ENCODE results near the gene AK8.
"Not testable (repeated sequence)": the region's sequence is repeated elsewhere in the genome, so short reads cannot be mapped to it uniquely, and the experiment has no call there.

The AK8 gene

DNA sequence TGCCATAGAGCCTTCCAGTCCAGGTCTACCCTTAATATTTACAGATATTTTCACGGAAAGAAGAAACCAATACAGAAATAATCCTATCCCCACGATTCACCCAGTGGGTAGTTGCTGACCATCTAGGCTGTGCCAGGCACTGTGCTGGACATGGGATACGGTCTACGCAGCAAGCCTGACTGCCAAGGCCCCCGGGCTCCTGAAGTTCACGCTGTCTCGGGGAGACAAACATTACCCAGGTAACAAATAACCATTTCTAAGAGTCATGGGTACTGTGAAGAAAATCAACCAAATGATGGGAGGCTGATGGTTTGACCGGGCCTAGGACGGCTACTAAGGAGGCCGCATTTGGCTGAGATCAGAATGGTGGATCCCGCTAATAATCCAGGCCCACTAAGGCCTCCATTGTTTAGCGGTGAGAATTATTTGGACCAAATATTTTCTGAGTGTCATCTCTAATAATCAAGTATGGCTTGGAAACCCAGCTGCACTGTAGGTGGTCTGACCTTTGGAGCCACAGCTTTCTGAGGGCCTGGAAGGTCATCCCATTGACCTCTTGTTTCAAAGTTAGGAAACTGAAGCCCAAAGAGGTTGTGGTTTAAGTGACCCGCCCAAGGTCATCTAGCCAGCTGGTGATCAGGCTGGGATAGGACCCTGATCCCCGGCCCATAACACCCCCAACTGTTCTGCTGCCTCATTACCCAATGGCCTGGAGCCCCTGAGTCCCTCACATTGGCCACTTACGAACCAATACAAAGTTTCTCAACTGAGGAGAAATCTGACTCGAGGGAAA lies 82.4 kb downstream of the AK8 start:
- DNase-seq: no peak

- no peak for DNase-seq
These were observed 83.2 kb downstream of the AK8 start for GRCh38 chr9:132794730-132795380.

DNA sequence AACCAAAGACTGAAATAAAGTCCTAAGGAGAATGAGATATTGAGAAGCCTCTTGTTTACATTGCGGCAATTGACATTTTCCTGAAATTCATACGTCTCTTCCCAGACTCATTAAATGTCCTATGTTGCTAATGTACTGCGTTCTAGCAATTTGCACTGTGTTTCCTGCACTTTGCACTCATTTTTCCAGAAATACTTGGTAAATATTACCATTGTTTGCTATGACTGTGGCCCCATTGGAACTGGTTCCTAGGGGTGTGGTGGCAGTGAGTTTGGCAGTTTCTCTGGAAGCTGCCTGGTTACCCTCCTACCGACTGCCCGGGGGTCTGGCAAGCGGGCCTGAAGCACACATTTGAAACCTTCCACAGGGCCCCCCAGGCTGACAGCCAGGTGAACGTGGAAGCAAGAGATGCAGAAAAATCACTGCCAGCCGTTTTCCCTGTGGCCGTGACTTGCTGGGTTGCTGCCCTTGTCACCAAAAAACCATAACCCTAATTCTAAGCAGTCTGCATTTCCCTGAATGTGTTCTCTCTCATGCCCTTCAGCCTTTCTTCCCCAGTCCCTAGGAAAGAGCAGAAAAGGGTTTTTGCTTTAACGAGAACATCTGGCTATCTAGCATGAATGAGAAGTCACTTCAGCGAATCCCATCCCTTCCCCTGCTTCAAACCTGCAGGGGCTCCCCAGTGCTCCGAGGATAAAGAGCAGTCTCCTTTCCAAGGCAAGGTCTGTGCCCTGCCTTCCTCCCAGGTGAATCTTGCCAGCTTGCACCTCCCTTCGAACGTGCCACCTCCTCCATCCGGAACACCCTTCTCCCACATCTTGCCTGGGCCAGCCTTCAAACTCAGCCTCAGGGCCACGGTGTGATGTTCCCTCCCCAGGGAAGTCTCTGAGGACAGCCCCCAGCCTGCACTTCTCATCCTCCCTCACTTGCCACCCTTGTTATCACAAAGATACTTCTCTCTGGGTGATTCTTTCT lies 84.2 kb downstream of the AK8 start:
- no peak for DNase-seq

DNA sequence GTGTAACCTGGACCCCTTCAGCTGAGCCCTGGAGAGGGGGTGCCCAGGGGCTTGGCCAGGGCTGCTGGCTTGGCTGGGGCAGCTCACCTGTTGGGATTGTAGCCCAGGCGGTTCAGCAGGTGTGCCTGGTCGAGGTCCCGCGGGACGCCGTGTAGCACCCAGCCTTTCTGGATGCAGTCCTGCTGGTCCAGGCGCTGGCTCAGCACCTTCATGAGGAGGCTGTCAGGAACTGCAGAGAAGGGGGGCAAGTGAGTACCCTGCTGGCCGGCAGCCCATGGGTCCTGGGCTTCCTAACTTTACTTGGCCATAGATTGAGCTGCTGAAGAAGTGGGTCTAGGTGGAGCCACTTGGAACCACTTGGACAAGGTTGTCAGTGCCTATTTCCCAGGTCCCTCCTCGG lies 85.5 kb downstream of the AK8 start:
- DNase-seq: no peak

GRCh38 chr9:132791699-132792240 lies 86.3 kb downstream of the AK8 start:
- DNase-seq: no peak

DNA sequence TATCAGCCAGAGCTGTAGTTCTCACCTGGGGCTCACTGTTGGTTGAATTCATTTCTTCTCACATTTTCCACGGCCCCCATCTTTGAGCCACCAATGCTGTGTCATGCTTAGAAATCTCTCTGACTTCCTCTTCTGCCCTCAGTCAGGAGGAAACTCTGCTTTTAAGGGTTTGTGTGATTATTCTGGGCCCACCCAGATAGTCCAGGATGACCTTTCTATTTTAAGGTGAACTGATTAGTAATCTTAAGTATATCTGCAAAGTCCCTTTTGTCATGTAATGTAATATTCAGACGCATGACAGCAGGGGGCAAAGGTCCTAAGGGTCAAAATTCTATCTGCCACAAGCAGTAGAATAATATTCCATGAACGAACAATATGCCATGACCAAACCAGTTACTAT lies 88.4 kb downstream of the AK8 start:
- no peak for DNase-seq

GRCh38 chr9:132788378-132788777 lies 89.7 kb downstream of the AK8 start:
- DNase-seq: no peak

DNA sequence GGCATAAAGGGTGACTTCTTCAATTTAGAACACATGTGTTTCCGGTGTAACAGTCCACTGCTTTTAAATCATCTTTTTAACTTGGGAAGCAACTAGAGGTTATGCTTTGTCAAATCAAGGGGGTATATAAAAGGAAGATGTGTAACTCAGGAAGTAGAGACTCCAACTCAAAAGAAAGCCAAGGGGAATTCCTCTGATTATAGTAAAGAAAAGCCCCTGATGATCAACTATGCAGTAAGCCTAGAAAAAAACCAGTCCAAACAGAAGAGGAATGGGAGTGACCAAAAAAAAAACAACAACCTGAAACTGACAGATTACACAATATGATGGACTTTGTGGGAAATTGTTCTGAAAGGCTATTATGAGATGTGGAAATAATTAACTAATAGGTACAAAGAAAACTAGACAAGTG lies 90.3 kb downstream of the AK8 start:
- DNase-seq: no peak

DNA sequence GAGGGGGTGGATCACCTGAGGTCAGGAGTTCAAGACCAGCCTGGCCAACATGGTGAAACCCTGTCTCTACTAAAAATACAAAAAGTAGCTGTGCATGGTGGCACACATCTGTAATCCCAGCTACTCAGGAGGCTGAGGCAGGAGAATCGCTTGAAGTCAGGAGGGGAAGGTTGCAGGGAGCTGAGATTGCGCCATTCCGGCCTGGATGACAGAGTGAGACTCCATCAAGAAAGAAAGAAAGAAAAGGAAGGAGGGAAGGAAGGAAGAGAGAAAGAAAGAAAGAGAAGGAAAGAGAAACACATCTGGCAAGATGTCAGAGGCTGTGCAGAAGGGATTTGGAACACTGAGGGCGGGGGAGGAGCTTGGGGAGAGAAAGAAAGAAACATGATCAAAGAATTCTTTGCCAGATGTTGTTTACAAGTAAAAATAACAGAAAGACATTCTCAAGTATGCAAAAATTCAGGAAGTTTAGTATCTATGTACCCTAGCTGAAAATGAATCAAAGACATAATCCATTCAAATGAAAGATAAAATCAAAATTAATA lies 93.7 kb downstream of the AK8 start:
- no peak for DNase-seq

DNA sequence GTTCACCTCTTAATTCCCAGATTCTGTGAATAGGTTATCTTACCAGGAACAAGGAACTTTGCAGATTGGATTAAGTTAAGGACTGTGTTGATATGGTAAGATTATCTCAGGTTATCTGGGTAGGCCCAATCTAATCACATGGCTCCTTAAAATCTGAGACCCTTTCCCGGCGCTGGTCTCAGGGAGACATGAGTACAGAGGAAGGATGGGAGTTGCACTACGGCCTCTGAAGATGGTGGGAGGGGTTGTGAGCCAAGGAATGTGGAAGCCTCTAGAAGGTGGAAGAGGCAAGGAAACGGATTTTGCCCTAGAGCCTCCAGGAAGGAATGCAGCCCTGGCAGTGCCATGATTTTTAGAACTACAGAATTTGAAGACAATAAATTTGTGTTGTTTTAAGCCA lies 95.1 kb downstream of the AK8 start:
- no peak for DNase-seq

DNA sequence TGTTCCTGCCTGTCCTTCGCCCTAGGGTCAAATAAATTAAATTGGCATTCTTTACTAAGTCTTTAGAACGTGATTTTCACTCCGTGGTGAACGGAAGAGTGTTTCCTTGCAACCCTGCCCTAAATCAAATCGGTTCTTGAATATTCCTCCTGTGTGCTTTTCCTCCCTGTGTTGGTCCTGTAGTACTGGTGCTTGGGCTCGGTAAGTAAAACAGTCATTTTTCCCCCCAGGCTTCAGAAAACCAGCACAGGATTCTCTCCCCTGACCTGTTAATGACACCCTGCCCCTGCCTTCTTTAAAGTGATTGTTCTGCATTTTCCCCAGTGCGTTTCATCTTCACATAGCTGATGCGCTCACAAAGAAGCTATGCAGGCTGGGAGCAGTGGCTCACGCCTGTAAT lies 96.0 kb downstream of the AK8 start:
- no peak for DNase-seq

DNA sequence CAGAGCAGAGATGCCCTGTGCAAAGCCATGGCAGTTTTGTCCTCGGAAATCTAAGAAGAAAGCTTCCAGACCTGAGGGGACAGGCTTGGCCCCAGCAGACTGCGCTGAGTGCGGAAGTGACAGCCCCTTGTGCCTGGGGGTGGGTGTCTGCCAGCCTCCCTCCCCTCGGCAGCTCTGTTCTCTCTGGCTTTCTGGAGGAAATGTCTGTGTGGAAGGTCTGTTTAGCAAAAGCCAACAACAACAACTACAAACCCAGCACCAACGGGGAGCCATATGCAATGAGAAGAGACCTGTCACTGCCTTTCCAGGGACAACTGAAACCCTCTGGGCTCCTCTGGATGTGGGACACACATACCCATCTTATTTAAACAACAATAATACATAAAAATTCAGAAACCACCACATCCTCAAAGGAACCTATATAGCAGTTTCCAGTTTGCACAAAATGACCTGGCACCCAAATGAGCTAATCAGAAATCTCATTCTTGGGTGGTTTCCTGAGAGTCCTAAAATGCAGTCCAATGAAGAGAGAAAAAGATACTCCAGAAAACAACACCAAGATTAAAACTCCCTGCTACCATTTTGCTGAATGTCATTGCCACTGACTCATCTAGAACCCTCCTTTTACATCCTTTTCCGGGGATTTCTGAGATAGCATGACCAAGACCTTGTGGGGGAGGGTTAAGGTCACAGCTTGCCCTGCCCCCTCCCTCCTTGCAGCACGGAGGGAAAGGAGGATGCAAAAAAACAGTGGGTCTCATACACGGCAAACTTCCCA lies 97.7 kb downstream of the AK8 start:
- DNase-seq: no peak

- no peak for DNase-seq
These were observed 101.2 kb downstream of the AK8 start for GRCh38 chr9:132776891-132777290.

GRCh38 chr9:132776268-132776667 lies 101.8 kb downstream of the AK8 start:
- DNase-seq: no peak

DNA sequence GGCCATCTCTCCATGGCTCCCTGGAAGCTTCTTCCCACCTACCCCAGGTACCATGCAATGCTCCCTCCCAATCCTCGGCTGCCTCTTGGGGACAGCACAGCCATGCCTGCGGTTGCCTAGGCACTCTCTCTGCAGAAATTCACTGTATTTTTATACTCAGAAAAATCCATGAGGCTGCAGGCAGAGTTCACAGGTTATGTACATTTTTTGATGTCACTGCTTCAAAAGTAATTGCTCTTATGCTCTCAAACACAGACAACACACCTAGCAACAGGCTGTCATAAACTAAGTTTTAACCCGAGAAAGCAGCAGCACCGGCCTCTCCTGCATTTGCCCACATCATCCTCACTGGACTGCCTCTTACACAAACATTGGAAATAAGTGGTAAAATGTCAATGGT lies 102.4 kb downstream of the AK8 start:
- no peak for DNase-seq

- no peak for DNase-seq
These were observed 103.2 kb downstream of the AK8 start for GRCh38 chr9:132774886-132775285.

GRCh38 chr9:132773764-132774339 lies 104.2 kb downstream of the AK8 start:
- DNase-seq: no peak

GRCh38 chr9:132773093-132773492 lies 105.0 kb downstream of the AK8 start:
- no peak for DNase-seq

DNA sequence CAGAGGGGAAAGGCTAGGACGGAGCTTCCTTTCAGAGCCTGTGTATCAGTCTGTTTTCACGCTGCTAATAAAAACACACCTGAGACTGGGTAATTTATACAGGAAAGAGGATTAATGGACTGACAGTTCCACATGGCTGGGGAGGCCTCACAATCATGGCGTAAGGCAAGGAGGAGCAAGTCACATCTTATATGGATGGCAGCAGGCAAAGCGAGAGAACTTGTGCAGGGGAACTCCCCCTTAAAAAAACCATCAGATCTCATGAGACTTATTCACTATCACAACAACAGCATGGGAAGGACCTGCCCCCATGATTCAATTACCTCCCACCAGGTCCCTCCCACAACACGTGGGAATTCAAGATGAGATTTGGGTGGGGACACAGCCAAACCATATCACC lies 106.3 kb downstream of the AK8 start:
- DNase-seq: not testable (repeated sequence)

GRCh38 chr9:132770770-132771310 lies 107.2 kb downstream of the AK8 start:
- DNase-seq: no peak

Measured in NCI-H226 (cell line).